HepG2 (cell line): ENCODE data around the gene RAB14.

ENCODE experiments used
- CHD2 ChIP-seq: IDR thresholded peaks from 2 replicates; pipeline ENCODE4 v1.6.1; 2011; ENCODE audit warnings: low read depth, low read length, improper control_type of control experiment
- CTCF ChIP-seq: sonication (generic); formaldehyde crosslinking; IDR thresholded peaks from 2 replicates; pipeline ENCODE4 v1.5.0; 2020; ENCODE audit warnings: mild to moderate bottlenecking, missing genetic modification reagents, moderate library complexity
- ELF1 ChIP-seq: sonication (generic); formaldehyde crosslinking; IDR thresholded peaks from 2 replicates; pipeline ENCODE4 v1.4.0; 2020; ENCODE audit warnings: missing genetic modification reagents
- GATA4 ChIP-seq: sonication (generic); IDR thresholded peaks from 2 replicates; pipeline ENCODE4 v1.6.1; 2016; ENCODE audit warnings: antibody characterized with exemption, low read depth, borderline replicate concordance
- HNF4G ChIP-seq, 2 experiments: sonication (generic) in 1 of 2; formaldehyde crosslinking in 1 of 2; IDR thresholded peaks; 2 replicates each; pipeline versions ENCODE4 v1.4.0 to v1.6.1; 2011 to 2020; ENCODE audit warnings: borderline replicate concordance in 2 of 2, low read depth in 2 of 2, mild to moderate bottlenecking in 2 of 2, low read length in 1 of 2, missing genetic modification reagents in 1 of 2, moderate library complexity in 1 of 2
- KDM5A ChIP-seq: fragments of 200-600 bp; sonication (generic); IDR thresholded peaks from 2 replicates; pipeline ENCODE4 v1.7.0; 2018; ENCODE audit warnings: antibody characterized with exemption, mild to moderate bottlenecking, low read length, borderline replicate concordance
- NR3C1 ChIP-seq: sonication (generic); formaldehyde crosslinking; IDR thresholded peaks from 2 replicates; pipeline ENCODE4 v1.4.0; 2020; ENCODE audit warnings: missing genetic modification reagents
- POLR2A ChIP-seq, 2 experiments: IDR thresholded peaks; 2 replicates each; pipeline ENCODE4 v1.6.1; 2011; ENCODE audit warnings: low read depth in 2 of 2, low read length in 2 of 2, mild to moderate bottlenecking in 1 of 2, moderate library complexity in 1 of 2; ENCODE audit not compliant: insufficient read depth in 1 of 2
- RORA ChIP-seq: sonication (generic); formaldehyde crosslinking; IDR thresholded peaks from 2 replicates; pipeline ENCODE4 v1.5.0; 2020; ENCODE audit warnings: mild to moderate bottlenecking, missing genetic modification reagents, moderate library complexity
- SMC3 ChIP-seq: IDR thresholded peaks from 2 replicates; pipeline ENCODE4 v1.6.1; 2011; ENCODE audit warnings: low read length, improper control_type of control experiment
- SRSF1 ChIP-seq: fragments of 200-400 bp; formaldehyde crosslinking; optimal IDR thresholded peaks from 2 replicates; pipeline ENCODE3; 2017; ENCODE audit warnings: mild to moderate bottlenecking, low read depth, low read length, moderate library complexity
- STAT6 ChIP-seq: sonication (generic); formaldehyde crosslinking; IDR thresholded peaks from 2 replicates; pipeline ENCODE4 v1.4.0; 2020; ENCODE audit warnings: missing genetic modification reagents, mild to moderate bottlenecking, borderline replicate concordance
- ZNF639 ChIP-seq: conservative IDR thresholded peaks from 2 replicates; pipeline ENCODE4 v1.6.1; 2018; ENCODE audit warnings: missing genetic modification reagents

GRCh38 chr9:121143771-121144170, 57.9 kb downstream of the RAB14 start:
- TF ChIP-seq HNF4G (IDR thresholded peaks at IDR 0.05; ENCODE audit: borderline replicate concordance, low read depth, low read length) = no peak
- TF ChIP-seq HNF4G (CRISPR knock-in tag; IDR thresholded peaks at IDR 0.05; ENCODE audit: borderline replicate concordance, low read depth) = no peak
- TF ChIP-seq NR3C1 = no peak
- TF ChIP-seq CHD2 = no peak
- TF ChIP-seq STAT6 (CRISPR knock-in tag) = no peak
- TF ChIP-seq ZNF639 (CRISPR knock-in tag) = no peak
- no peak for TF ChIP-seq RORA
- TF ChIP-seq POLR2A (IDR thresholded peaks at IDR 0.05; ENCODE audit: insufficient read depth in 1 of 2, low read depth in 2 of 2, low read length in 2 of 2) = no peak
- no peak for TF ChIP-seq GATA4
- TF ChIP-seq CTCF = no peak
- no peak for TF ChIP-seq ELF1 (CRISPR knock-in tag)
- TF ChIP-seq SRSF1 = no peak
- no peak for TF ChIP-seq SMC3
- TF ChIP-seq KDM5A = no peak
